ENCODE data around the gene DAZAP1.

DNA sequence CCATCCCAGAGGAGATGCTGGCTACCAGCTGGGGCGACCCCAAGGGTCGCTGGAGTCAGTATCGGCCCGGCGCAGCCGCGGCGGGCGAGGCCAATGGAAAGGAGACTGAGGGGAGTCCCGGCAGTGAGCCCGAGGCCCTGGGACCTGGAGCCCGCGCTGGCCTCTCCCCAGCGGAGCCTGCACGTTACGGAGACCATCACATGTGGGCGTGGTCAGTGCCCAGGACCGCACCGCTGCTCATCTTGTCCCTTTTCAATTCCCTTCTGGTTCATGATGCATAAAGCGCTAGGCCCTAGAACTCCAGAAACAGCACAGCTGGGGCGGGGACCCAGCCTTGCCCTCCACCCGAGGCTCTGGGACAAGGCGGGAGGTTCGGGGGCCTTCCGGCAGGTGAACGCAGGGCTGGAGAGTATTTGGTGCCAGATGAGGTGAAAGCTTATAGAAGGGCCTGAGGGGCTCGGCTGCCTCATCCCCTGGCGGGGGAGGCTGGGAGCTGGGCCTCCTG, 63.7 kb downstream of the DAZAP1 start:
- TF ChIP-seq, protein P1, sequence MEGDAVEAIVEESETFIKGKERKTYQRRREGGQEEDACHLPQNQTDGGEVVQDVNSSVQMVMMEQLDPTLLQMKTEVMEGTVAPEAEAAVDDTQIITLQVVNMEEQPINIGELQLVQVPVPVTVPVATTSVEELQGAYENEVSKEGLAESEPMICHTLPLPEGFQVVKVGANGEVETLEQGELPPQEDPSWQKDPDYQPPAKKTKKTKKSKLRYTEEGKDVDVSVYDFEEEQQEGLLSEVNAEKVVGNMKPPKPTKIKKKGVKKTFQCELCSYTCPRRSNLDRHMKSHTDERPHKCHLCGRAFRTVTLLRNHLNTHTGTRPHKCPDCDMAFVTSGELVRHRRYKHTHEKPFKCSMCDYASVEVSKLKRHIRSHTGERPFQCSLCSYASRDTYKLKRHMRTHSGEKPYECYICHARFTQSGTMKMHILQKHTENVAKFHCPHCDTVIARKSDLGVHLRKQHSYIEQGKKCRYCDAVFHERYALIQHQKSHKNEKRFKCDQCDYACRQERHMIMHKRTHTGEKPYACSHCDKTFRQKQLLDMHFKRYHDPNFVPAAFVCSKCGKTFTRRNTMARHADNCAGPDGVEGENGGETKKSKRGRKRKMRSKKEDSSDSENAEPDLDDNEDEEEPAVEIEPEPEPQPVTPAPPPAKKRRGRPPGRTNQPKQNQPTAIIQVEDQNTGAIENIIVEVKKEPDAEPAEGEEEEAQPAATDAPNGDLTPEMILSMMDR (conservative IDR thresholded peaks at IDR 0.05; ENCODE audit: low read length) = no peak
- TF ChIP-seq EZH2phosphoT487 (IDR thresholded peaks at IDR 0.05; ENCODE audit: borderline replicate concordance) = no peak

Data from Loucy (cell line).